ENCODE measurements around the gene IFI44. TPM values are rescaled to one million over a fixed set of nuclear protein-coding genes. Genes with fewer than 3 reads are reported as not detected.

The IFI44 gene
- total and polyA plus RNA-seq, 2 experiments from 2014 or later, result not detected

- H3K4me1 Mint-ChIP-seq, result peaks cover 3% of the 10 kb centered on the region; the same call in 2 of the 3 replicates
- Histone ChIP-seq H3K9me2 (ENCODE audit: insufficient read depth) (no peaks in the 10 kb centered on the region), H3K4me2 (no peak overlapping the region), H3K79me2 (replicated peaks; ENCODE audit: insufficient read depth) (no peaks in the 10 kb centered on the region), H2AFZ (peak overlapping the region; percentile 60; the same call in 1 of the 2 replicates), H3K36me3 (ENCODE audit: insufficient read depth) (no peaks in the 10 kb centered on the region), H3K4me3 (no peak overlapping the region), H3K4me1 (ENCODE audit: insufficient read depth) (no peaks in the 10 kb centered on the region), H3K27ac (ENCODE audit: low read depth) (no peak overlapping the region), H3K27me3 (ENCODE audit: insufficient read depth) (no peaks in the 10 kb centered on the region), H3F3A (replicated peaks; ENCODE audit: low read depth) (no peaks in the 10 kb centered on the region), H4K20me1 (replicated peaks; ENCODE audit: insufficient read depth) (no peaks in the 10 kb centered on the region)
- H3K9me3 Mint-ChIP-seq, result no peaks in the 10 kb centered on the region
- DNase-seq (ENCODE audit: low spot score) (peak; percentile 70), ATAC-seq (peak; percentile 96)
- TF ChIP-seq, protein P1, sequence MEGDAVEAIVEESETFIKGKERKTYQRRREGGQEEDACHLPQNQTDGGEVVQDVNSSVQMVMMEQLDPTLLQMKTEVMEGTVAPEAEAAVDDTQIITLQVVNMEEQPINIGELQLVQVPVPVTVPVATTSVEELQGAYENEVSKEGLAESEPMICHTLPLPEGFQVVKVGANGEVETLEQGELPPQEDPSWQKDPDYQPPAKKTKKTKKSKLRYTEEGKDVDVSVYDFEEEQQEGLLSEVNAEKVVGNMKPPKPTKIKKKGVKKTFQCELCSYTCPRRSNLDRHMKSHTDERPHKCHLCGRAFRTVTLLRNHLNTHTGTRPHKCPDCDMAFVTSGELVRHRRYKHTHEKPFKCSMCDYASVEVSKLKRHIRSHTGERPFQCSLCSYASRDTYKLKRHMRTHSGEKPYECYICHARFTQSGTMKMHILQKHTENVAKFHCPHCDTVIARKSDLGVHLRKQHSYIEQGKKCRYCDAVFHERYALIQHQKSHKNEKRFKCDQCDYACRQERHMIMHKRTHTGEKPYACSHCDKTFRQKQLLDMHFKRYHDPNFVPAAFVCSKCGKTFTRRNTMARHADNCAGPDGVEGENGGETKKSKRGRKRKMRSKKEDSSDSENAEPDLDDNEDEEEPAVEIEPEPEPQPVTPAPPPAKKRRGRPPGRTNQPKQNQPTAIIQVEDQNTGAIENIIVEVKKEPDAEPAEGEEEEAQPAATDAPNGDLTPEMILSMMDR (conservative IDR thresholded peaks at IDR 0.05; ENCODE audit: low read depth in 2 of 2), result peak; percentile 60 to 66
- no peak for TF ChIP-seq NANOG (IDR thresholded peaks at IDR 0.05; ENCODE audit: borderline replicate concordance)
- no peak overlapping the region for H3K4me3 Mint-ChIP-seq
- no peaks in the 10 kb centered on the region for H3K36me3 Mint-ChIP-seq (ENCODE audit: low read depth)
- H3K27ac Mint-ChIP-seq, result peak overlapping the region; percentile 43; the same call in 1 of the 2 replicates
- no peaks in the 10 kb centered on the region for H3K27me3 Mint-ChIP-seq (ENCODE audit: insufficient read depth, low read depth, poor library complexity)
Measured at GRCh38 chr1:78673120-78673519, 23.5 kb downstream of the IFI44 start.

- H2AFZ ChIP-seq, result no peak overlapping the region
- H3K36me3 Mint-ChIP-seq (ENCODE audit: low read depth), result no peaks in the 10 kb centered on the region
- H3K4me3 Mint-ChIP-seq, result no peak overlapping the region
- H3K4me1 ChIP-seq (ENCODE audit: insufficient read depth), result no peaks in the 10 kb centered on the region
- no peak overlapping the region for H3K27ac Mint-ChIP-seq
- DNase-seq (ENCODE audit: low spot score) (peak; percentile 81), ATAC-seq (no peak)
- H3K4me2 ChIP-seq, result no peak overlapping the region
- no peak overlapping the region for H3K27ac ChIP-seq (ENCODE audit: low read depth)
- H3K9me2 ChIP-seq (ENCODE audit: insufficient read depth), result no peaks in the 10 kb centered on the region
- H3K4me3 ChIP-seq, result no peak overlapping the region
- H3K79me2 ChIP-seq (replicated peaks; ENCODE audit: insufficient read depth), result no peaks in the 10 kb centered on the region
- TF ChIP-seq, protein P2, sequence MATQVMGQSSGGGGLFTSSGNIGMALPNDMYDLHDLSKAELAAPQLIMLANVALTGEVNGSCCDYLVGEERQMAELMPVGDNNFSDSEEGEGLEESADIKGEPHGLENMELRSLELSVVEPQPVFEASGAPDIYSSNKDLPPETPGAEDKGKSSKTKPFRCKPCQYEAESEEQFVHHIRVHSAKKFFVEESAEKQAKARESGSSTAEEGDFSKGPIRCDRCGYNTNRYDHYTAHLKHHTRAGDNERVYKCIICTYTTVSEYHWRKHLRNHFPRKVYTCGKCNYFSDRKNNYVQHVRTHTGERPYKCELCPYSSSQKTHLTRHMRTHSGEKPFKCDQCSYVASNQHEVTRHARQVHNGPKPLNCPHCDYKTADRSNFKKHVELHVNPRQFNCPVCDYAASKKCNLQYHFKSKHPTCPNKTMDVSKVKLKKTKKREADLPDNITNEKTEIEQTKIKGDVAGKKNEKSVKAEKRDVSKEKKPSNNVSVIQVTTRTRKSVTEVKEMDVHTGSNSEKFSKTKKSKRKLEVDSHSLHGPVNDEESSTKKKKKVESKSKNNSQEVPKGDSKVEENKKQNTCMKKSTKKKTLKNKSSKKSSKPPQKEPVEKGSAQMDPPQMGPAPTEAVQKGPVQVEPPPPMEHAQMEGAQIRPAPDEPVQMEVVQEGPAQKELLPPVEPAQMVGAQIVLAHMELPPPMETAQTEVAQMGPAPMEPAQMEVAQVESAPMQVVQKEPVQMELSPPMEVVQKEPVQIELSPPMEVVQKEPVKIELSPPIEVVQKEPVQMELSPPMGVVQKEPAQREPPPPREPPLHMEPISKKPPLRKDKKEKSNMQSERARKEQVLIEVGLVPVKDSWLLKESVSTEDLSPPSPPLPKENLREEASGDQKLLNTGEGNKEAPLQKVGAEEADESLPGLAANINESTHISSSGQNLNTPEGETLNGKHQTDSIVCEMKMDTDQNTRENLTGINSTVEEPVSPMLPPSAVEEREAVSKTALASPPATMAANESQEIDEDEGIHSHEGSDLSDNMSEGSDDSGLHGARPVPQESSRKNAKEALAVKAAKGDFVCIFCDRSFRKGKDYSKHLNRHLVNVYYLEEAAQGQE (IDR thresholded peaks at IDR 0.05; ENCODE audit: unreplicated experiment), result no peak
- TF ChIP-seq, protein P1 (conservative IDR thresholded peaks at IDR 0.05; ENCODE audit: low read depth in 2 of 2), result peak; percentile 69 to 96
- H3K9me3 Mint-ChIP-seq, result no peaks in the 10 kb centered on the region
- no peaks in the 10 kb centered on the region for H3F3A ChIP-seq (replicated peaks; ENCODE audit: low read depth)
- no peaks in the 10 kb centered on the region for H3K27me3 ChIP-seq (ENCODE audit: insufficient read depth)
- H3K36me3 ChIP-seq (ENCODE audit: insufficient read depth), result no peaks in the 10 kb centered on the region
- H3K4me1 Mint-ChIP-seq, result peaks cover 3% of the 10 kb centered on the region; the same call in 2 of the 3 replicates
- no peaks in the 10 kb centered on the region for H4K20me1 ChIP-seq (replicated peaks; ENCODE audit: insufficient read depth)
- no peaks in the 10 kb centered on the region for H3K27me3 Mint-ChIP-seq (ENCODE audit: insufficient read depth, low read depth, poor library complexity)
Measured at GRCh38 chr1:78676347-78676982, 26.8 kb downstream of the IFI44 start.

Measured in GM23338 (cell line).